ENCODE data around the gene STPG1. TPM values are rescaled to one million over a fixed set of nuclear protein-coding genes. Genes with fewer than 3 reads are reported as not detected.

The STPG1 gene
- total and polyA plus RNA-seq, 2 of the 13 experiments (the other 11 are each of a cell fraction or from before 2014, with no cell fraction given), result 3.4 to 4.3 TPM

GRCh38 chr1:24415334-24415909, 1.8 kb upstream of the STPG1 start, which contains the start of gene NIPAL3 (continued):
- TF ChIP-seq MXD3 (CRISPR knock-in tag; IDR thresholded peaks at IDR 0.05), result no peak
- no peak for TF ChIP-seq ZFP90 (CRISPR knock-in tag; IDR thresholded peaks at IDR 0.05; ENCODE audit: borderline replicate concordance)
- TF ChIP-seq ZFY (CRISPR knock-in tag; IDR thresholded peaks at IDR 0.05), result 0 out of 2 replicates have a peak, but pooled peaks have one; percentile 19
- TF ChIP-seq ZNF138 (CRISPR knock-in tag; IDR thresholded peaks at IDR 0.05; ENCODE audit: low read depth), result no peak
- TF ChIP-seq FLYWCH1 (CRISPR knock-in tag; IDR thresholded peaks at IDR 0.05), result no peak
- TF ChIP-seq ISX (CRISPR knock-in tag; conservative IDR thresholded peaks at IDR 0.05), result no peak
- TF ChIP-seq IRX3 (CRISPR knock-in tag; IDR thresholded peaks at IDR 0.05; ENCODE audit: borderline replicate concordance, low read depth), result no peak
- TF ChIP-seq ZNF891 (CRISPR knock-in tag; IDR thresholded peaks at IDR 0.05), result no peak
- no peak for TF ChIP-seq ZNF550 (CRISPR knock-in tag; IDR thresholded peaks at IDR 0.05; ENCODE audit: borderline replicate concordance)
- 0 out of 2 replicates have a peak, but pooled peaks have one; percentile 24 for TF ChIP-seq BHLHE40 (IDR thresholded peaks at IDR 0.05; ENCODE audit: low read length)
- no peak for TF ChIP-seq ZNF879 (CRISPR knock-in tag; IDR thresholded peaks at IDR 0.05)
- no peak for TF ChIP-seq ATF1 (CRISPR knock-in tag; IDR thresholded peaks at IDR 0.05)
- no peak for TF ChIP-seq ZSCAN22 (CRISPR knock-in tag; IDR thresholded peaks at IDR 0.05)
- peak; percentile 60; the same call in 1 of the 2 replicates for TF ChIP-seq CHD2 (IDR thresholded peaks at IDR 0.05; ENCODE audit: low read depth, low read length)
- no peak for TF ChIP-seq NFIC (IDR thresholded peaks at IDR 0.05; ENCODE audit: low read length)
- peak; percentile 57; the same call in 1 of the 2 replicates for TF ChIP-seq ZNF232 (CRISPR knock-in tag; IDR thresholded peaks at IDR 0.05; ENCODE audit: borderline replicate concordance)
- no peak for TF ChIP-seq ZNF382 (CRISPR knock-in tag; IDR thresholded peaks at IDR 0.05; ENCODE audit: borderline replicate concordance)
- no peak for TF ChIP-seq ZNF432 (CRISPR knock-in tag; IDR thresholded peaks at IDR 0.05; ENCODE audit: borderline replicate concordance)
- TF ChIP-seq PPARG (CRISPR knock-in tag; conservative IDR thresholded peaks at IDR 0.05), result no peak; the same call in 1 of the 2 replicates
- TF ChIP-seq ZNF383 (CRISPR knock-in tag; IDR thresholded peaks at IDR 0.05; ENCODE audit: borderline replicate concordance), result no peak
- no peak; the same call in 1 of the 2 replicates for TF ChIP-seq HOMEZ (CRISPR knock-in tag; IDR thresholded peaks at IDR 0.05; ENCODE audit: low read depth)
- no peak for TF ChIP-seq ZNF18 (CRISPR knock-in tag; IDR thresholded peaks at IDR 0.05; ENCODE audit: insufficient replicate concordance)
- no peak for TF ChIP-seq CENPT (CRISPR knock-in tag; IDR thresholded peaks at IDR 0.05; ENCODE audit: low read depth)
- TF ChIP-seq MIER2 (CRISPR knock-in tag; IDR thresholded peaks at IDR 0.05), result no peak
- TF ChIP-seq LCORL (IDR thresholded peaks at IDR 0.05), result no peak
- peak; percentile 65; the same call in 1 of the 2 replicates for TF ChIP-seq LCORL (CRISPR knock-in tag; IDR thresholded peaks at IDR 0.05)
- no peak for TF ChIP-seq U2AF1 (optimal IDR thresholded peaks at IDR 0.05; ENCODE audit: low read depth, low read length)
- TF ChIP-seq SMAD9 (CRISPR knock-in tag; IDR thresholded peaks at IDR 0.05), result no peak
- no peak for TF ChIP-seq ZNF207 (IDR thresholded peaks at IDR 0.05; ENCODE audit: borderline replicate concordance)
- peak; percentile 44 for TF ChIP-seq TBL1XR1 (IDR thresholded peaks at IDR 0.05; ENCODE audit: borderline replicate concordance, low read length, partially characterized antibody)
- no peak; the same call in 1 of the 2 replicates for TF ChIP-seq TMF1 (CRISPR knock-in tag; IDR thresholded peaks at IDR 0.05; ENCODE audit: low read depth)

Measured in HepG2 (cell line).